NCI-H2029 treated with DMSO at 0.1 percent for 48 hours (cell line): ENCODE measurements around the gene ERCC1.
"Not testable (repeated sequence)": the region's sequence is repeated elsewhere in the genome, so short reads cannot be mapped to it uniquely, and the experiment has no call there.

Source experiments
- DNase-seq: peaks from one replicate; lab custom pipeline; 2025; lab: John Stamatoyannopoulos, UW

Gene ERCC1

DNA sequence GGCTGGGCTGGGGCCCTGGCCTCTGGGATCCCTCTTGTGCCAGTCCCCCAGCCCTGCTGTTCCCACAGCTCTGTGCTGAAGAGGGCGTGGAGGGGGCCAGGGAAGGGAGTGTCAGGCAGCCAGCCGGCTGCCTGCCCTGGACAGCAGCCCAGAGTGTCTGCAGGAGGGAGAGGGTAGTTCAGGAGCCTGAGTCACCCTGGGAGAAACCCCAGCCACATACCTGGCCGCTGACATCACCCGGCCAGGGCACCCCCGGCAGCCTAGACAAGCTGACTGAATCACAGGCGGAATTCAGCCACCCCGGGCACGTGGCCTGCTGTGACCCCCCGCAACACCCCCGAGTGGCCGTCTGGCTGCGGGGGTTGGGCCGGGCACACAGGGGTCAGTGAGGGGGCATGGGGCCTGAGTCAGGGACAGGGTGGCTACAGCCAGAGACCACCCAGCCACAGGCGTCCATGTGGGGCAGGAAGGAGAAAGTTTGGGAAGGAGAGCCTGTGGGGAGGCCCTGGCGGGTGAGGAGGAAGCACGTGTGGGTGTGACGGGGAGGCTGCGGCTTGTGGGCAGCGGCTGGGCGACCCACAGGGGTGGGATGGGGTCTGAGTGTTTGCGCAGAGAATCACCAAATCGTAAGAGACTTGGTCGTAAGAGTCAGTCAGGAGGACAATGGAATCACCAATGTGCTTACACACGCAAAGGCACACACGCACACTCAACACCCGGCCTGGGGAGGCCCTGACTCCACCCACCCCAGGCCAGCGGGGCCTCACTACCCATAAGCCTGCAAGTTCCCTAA, 32.2 kb upstream of the ERCC1 start:
- DNase-seq = peak; percentile 72

DNA sequence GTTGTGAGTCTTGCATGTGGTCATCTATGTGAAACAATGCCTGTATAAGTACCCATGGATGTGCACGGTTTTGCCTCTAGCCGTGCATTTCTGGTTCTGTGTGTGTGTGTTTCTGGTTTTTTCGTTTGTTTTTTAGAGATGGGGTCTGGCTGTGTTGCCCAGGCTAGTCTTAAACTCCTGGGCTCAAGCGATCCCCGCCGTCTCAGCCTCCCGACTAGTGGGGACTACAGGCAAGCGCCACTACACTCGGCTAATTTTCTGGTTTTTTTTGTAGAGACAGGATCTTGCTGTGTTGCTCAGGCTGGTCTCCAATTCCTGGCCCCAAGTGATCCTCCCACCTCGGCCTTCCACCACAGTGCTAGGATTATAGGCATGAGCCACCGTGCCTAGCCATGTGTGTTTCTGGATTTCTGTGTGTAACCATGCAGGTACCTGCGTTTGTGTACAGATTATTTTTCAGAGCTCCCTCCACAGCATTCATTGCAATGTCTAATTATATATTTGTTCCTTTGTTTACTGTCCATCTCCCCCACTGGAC, 28.2 kb upstream of the ERCC1 start:
- no peak for DNase-seq

DNA sequence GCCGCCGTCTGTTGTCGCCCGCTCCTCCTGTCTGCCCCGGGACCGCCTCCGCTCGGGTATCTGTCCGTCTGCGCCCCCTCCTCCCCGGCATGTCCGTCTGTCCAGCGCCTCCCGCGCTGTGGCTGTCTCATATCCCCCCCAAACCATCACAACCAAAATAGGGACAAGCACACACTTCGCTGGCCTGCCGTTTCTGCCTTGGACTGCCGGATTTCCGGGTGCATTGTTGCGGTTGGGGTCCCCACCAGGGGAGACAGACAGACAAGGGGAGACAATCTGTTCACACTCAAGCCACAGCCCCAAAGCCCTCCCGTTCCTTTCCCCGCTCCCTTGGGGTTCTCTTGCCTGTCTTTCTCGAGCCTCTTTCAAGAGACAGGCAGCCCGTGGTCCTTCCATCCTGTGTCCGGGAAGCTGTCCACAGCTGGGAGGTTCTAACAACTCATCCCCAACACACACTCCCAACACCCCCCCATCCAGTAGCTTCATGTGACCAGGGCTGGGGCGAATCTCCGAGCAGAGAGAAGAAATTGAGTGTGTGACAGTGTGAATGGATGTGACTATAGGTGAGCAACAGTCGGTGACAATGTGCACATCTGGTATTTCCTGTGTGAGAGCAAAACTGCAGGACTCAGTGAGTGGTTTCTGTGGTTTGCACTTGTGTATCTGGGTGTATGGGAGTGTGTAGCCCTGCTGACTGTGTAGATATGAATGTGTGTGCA, 27.6 kb upstream of the ERCC1 start:
- DNase-seq = no peak

DNA sequence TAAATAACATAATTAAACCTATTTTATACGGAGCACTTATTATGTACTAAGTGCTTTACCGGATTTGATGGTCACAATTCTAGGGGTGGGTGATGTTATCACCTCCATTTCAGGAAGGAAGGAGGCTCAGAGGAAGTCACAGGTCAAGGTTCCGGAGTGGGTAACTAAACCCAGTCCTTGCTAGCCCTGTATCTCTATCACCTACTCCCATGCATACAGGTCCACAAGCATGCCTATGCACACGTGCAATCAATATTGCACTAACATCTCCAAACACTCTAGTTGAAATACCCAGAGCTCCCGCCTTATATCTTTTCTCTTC, 26.3 kb upstream of the ERCC1 start:
- DNase-seq = peak; percentile 22

DNA sequence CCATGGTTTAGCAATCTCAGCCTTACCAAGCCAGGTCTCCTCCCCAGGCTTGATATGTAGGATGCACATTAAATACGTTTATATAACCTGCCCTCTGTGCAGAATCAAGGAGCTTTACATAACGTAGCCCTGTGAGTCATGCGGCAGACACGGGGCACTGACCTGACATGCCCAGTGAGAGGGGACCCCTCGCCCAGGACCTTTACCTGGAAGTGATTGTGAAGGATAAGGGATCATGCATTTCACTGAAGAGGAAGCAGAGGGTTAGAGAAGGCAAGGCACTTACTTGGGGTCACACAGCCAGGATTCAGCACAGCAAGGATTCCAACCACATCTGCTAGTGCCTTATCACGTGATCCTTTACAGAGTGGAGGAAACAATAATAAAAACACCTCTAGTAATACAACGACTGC, 25.2 kb upstream of the ERCC1 start:
- no peak for DNase-seq

DNA sequence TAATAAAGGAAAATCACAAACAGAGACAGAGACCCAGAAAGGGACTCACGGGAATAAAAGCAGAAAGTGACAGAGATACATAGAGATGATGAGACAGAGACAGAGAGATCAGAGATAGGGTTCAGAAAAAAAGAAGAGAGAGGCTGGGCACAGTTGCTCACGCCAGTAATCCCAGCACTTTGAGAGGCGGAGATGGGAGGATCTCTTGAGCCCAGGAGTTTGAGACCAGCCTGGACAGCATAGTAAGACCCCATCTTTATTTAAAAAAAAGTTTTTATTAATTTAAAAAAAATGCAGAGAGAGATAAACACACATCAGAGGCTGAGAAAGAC, 24.7 kb upstream of the ERCC1 start:
- DNase-seq = no peak

DNA sequence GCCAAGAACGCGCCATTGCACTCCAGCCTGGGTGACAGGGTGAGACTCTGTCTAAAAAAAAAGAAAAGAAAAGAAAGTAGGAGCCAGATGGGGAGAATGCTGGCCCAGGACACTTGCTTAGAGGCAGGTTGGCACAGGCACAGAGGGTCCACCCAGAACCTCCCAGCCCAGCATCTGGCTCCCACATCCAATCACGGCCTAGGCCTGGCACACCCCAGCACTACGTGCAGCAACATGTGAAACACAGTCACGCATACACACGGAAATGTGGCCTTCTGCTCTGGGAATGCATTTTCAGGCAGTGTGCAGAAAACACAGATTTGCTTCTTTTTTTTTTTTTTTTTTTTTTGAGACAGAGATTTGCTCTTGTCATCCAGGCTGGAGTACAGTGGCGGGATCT, 23.2 kb upstream of the ERCC1 start:
- DNase-seq = no peak

DNA sequence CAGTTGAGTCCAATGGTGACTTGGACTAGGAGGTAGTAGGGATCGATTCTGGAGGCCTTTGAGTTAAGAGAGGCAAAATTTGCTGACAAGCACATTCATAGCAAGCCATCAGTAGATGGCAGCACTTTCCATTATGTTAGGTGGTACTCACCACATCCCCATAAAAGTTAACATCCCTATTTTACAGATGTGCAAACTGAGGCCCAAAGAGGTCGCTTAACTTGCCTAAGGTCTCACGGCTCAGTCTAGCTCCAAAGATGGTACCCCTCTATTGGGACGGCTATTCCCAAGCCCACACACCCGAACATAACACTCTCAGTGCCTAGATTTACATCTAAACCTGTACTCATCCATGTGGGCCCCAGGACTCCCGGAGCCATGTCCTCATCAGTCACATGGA, 22.6 kb upstream of the ERCC1 start:
- DNase-seq = no peak

DNA sequence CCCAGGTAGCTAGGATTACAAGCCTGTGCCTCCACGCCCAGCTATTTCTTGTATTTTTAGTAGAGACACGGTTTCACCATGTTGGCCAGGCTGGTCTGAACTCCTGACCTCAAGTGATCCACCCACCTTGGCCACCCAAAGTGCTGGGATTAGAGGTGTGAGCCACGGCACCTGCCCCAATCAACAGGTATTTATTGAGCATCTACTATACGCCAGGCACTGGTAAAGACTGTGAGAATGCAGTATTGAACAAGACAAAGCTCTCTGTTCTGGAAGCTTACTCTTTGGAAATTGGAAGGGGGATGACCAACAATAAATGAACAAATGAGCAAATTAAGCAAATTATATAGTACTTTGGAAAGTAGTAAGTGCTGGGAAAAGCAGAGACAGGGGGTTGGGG, 21.4 kb upstream of the ERCC1 start:
- no peak for DNase-seq

DNA sequence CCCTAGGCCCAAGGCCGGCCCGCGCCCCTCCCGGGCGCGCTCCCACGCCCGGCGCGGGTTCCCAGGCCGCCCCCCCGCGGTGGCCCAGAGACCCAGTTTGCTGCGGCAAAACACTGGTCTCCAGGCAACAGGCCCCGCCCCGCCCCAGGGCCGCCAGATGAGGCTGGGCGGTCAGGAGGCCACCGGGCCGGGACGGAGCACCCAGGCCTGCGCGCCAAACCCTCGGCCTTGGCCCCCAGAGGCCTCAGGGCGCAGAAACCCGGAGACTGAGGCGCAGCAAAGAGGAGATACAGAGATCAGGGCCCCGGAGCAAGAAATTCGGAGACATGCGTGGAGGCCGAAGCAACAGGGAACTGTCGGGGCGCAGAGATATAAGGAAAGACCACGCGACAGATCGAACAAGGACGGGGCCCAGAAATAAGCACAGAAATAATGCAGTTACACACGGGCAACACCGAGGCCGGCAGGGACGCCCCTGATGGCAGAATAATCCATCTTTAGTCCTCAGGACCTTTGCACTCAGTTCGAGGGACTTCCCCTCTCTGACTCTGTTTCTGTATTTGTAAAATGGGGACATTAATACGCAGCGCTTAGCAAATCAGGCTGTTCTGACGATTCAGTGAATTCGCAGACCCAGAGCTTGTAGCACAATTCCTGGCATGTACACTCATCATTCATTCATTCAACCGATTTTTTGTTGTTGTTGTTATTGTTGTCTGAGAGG, 20.8 kb upstream of the ERCC1 start:
- no peak for DNase-seq

DNA sequence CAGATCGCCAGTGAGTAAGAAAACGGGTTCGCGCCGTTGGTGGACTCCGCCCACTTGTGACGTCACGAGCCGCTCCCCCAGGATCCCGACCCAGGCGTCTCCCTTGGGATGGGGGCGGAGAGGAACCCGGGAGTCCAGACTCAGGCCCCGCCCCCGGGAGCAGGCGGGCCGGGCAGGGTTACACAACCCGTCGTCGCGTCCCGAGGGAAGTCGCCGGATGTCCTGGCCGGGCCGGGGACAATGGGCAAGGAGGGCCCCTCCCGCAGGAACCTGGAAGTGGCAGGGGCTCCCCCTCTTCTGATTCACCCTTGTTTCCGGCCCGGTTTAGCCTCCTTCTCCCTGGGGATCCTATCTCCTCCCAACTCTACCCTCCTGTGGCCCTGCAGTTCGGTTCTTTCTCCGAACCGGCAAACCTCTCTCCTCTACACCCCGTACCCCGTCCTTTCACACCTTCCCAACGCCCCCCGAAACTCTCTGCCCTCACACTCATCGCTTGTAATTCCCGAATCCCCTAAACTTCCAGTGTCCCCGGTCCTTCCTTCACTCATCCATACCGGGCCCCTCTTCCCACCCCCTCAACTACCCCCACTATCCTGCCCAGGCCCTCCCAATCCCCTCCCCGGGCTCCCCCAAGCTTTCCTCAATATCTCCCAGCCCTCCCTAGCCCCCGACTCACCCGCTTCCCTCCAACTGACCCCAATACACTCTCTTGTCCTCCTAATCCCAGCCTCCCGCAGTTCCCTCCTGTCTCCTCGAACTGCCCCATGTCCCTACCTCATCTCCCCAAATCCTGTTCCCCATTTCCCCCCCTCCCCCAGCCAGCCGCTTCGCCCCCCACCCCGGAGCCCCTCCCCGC, 20.0 kb upstream of the ERCC1 start:
- no peak for DNase-seq

DNA sequence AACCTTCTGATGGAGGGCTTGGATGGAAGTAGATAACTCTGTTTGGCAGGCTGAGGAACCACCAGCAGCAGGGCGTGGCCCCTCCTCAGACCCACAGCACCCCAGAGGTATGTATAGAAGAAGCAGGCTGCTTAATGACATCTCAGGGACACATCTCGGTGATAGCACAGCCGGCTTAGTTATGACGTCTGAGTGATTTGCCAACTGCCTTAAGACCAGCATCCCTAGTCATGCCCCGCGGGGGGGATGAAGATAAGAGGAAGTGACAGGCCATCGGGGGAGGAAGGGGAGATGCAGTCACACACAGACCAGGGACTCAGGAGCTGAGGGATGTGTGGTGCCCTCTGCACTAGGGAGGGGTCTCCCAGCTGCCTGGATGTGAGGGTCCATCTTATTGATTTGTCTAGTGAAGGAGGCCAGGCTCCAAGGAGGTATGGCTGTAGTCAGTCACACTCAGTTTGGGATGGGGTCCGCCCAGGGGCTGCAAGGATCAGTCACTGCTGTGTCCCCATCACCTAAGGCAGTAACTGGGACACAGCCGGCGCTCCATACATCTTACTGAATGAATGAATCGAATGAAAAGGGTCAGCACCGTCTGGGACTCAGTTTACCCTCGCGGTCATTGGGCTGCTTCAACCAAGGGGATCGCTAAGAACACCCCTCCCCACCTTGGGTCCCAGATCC, 19.2 kb upstream of the ERCC1 start:
- DNase-seq = no peak

DNA sequence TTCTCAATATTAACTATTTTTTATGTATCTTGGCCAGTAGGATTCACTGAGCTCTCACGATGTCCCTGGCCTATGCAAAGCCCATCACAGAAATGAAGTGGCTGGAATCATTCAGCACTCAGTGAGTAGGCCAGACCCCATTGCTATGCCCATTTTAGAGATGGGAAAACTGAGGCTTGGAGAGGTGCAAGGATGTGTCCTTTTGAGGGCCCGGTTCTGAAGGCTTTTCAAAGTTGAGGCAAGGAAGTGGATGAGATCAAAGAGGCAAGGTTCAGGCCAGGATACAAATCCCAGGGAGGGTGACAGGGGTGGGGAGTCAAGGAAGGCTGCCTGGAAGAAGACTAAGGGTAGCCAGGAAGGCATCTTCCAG, 18.7 kb upstream of the ERCC1 start:
- no peak for DNase-seq

DNA sequence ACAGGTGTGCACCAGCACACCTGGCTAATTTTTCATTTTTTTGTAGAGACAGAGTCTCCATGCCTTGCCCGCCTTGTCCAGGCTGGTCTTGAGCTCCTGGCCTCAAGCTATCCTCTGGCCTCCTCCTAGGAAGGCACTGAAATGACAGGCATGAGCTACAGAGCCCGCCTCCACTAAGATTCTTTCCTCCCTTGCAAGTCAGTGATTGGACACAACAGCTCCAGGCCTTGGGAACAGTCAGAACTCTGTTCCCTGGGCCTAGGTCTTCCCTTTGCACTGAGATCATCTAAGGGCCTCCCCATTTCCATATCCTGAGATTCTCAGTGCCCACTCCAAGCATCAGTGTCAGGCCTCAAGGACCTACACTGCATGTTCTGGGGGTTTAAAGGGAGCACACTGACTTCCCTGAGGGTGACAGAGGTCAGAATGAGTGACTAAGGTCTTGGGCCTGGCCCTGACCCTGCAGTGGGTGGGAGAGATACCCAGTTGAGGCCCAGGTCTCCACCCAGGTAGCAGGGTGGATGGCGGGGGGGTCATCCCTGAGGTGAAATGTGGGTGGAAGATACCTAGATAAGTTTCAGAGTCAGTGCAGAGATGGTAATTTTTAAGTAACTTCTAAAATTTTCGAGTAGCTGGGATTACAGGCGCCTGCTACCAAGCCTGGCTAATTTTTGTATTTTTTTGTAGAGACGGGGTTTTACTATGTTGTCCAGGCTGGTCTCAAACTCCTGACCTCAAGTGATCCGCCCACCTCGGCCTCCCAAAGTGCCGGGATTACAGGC, 17.3 kb upstream of the ERCC1 start:
- DNase-seq = no peak

DNA sequence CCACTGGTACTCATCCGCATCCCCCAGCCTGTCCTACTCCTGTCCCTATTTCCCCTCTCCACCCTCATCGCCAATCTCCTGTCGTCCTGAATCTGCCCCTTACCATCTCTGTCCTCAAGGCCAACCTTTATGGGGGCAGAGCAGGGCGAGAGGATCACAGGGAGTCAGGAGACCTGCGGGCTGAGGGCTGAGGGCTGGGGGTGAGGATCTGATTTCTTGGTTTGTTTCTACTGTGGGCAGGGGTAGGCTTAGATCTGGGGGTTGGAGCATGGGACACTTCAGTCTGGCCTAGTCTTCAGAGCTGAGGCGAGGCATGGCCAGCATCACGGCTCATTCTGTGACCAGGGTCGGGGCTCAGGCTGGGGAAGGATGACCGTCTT, 16.5 kb upstream of the ERCC1 start:
- no peak for DNase-seq

DNA sequence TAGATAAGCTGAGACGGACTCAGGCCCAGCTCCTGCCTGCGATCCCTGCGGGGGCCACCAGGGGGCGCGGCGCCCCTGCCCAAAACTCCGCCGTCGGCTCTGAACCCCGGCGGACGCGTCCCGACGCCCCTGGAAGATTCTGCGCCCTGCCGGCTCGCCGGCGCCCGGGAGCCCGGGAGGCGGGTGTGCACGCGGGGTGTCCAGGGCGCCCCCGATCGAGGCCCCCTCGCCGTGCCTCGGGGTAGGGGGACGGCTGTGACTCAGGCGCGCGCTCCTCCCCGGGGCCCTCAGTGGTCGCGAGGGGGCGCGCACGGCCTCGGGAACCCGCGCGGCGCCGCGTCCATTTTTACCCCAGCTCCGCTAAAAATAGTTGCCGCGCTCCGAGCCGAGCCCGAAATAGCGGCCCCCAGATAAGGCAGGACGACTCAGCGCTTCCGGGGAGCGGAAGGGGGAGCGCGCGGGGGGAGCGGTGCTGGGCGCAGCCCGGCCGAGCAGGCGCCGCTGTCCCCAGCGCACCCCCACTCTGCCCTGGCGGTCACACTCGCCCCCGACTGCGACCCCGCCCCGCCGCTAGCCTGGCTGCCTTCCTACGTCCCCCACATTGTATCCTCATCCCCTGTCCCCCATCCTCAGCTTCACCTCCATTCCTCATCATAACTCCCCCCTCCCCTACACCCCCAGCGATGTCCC, 16.0 kb upstream of the ERCC1 start:
- peak; percentile 21 for DNase-seq

DNA sequence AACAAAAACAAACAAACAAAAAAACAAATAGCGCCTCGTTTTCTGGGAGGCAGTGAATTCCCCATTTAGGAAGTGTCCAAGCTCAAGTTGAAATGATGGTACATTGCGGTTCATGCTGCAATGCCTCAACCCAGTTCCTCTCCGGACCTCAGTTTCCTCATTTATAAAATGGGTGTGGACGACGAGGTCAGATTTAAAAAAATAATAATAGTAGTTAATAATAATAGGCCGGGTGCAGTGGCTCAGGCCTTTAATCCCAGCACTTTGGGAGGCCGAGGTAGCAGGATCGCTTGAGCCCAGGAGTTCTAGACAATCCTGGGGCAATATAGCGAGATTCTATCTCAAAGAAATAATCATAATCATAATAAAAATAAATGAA, 15.5 kb upstream of the ERCC1 start:
- no peak for DNase-seq

DNA sequence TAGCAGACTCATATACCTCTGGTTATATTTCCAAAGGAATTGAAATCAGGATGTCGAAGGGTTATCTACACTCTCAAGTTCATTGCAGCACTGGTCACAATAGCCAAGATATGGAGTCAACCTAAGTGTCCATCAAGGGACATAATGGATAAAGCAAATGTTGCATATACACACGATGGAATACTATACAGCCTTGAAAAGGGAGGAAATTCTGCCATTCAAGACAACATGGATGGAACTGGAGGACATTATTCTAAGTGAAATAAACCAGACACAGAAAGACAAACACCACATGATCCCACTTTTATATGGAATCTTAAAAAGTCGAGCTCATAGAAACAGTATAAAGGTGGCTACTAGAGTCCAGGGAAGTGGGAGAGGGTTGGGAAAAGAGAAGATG, 13.6 kb upstream of the ERCC1 start:
- no peak for DNase-seq

DNA sequence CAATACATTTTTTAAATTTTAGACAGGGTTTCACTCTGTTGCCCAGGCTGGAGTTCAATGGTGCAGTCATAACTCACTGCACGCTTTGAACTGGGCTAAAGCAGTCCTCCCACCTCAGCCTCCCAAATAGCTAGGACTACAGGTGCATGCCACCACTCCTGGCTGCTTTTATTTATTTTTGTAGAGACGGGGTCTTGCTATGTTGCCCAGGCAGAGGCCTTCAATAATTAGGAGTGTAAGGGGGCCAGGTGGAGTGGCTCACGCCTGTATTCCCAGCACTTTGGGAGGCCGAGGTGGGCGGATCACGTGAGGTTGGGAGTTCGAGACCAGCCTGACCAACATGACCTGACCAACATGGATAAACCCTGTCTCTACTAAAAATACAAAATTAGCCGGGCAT, 8.8 kb upstream of the ERCC1 start:
- not testable (repeated sequence) for DNase-seq

DNA sequence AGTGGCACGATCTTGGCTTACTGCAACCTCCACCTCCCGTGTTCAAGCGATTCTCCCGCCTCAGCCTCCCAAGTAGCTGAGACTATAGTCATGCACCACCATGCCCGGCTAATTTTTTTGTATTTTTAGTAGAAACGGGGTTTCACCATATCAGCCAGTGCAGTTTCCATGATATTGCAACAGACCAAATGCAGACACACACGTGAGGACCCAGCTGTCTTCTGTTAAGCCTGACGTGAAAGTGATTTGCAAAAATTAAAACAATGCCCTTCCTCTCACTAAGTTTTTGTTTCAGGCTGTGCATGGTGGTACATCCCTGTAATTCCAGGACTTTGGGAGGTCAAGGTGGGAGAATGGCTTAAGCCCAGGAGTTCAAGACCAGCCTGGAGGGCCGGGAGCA, 7.3 kb upstream of the ERCC1 start:
- not testable (repeated sequence) for DNase-seq
